SH-SY5Y (cell line): ENCODE data around the gene IL25.

Experiments
- GATA2 ChIP-seq: IDR thresholded peaks from 2 replicates; pipeline ENCODE4 v1.6.1; 2011; ENCODE audit warnings: mild to moderate bottlenecking, low read depth, low read length
- GATA3 ChIP-seq: IDR thresholded peaks from 2 replicates; pipeline ENCODE4 v1.6.1; 2011; ENCODE audit warnings: low read depth, mild to moderate bottlenecking, low read length, moderate library complexity

The IL25 gene

DNA sequence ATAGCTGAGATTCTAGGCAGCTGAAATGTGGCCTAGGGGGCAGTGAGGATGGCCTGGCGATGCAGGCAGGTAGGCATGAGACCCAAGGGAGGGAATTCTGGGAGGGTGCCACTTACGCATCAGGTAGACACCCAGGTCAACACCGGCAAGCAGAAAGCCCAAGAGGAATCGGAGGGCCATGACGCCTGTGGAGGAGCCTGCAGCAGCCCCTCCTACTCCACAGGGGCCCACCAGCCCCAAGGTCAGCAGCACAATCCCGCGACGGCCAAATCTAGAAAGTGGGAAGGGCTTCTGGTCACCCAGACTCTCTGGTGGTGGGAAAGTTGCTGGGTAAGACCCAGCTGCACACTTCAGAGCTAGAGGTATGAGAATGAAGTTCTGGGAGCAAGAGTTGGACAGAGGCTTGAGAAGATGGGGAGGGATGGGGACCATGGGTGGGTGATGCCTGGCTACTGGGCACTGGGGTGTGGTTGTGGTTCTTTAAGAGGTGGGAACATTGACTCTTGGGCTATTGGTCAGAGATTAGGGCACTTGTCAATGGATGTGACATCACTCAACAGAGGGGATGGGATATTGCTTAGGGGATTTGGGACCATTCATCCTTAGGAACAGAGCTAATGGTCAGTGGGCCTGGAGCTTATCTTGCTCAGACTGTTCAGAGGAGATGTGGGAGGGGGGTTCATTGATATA, 23.3 kb upstream of the IL25 start:
- TF ChIP-seq GATA3: no peak

DNA sequence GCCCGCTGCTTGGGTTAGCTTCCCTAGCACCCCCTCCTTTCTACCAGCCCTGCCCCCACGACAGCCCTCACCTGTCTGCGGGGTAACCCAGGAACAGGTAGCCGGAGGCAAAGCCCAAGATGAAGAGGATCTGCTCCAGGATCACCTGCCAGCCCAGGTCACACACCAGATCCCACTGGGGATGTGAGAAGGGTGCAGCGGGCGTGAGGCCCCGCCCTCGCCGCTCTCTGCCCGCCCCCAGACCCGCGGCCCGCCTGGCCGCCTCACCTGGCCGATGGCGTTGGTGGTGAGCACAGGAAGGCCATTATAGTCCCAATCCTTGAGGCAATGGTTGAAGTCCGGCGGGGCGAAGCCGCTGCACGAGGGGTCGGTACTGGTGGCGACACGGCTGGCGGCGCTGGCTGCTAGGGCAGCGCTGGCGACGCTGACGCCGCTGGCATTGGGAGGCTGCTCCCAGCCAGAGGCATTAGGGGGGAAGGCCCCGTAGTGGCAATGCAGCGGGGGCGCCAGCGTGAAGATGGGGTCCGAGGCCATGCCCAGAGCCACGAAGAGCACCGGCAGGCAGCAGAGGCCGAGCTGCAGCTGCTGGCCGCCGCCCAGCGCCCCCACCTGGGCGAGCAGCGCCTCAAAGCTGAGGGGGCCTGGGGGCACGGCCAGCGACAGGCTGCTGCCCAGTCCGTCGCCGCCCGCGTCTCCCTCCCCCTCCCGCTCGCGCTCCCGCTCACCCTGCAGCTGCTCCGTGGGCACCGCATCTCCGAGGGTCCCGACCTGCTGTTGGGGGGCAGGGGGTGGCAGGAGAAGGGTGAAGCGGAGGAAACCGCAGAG, 20.7 kb upstream of the IL25 start:
- no peak for TF ChIP-seq GATA2
- no peak for TF ChIP-seq GATA3

DNA sequence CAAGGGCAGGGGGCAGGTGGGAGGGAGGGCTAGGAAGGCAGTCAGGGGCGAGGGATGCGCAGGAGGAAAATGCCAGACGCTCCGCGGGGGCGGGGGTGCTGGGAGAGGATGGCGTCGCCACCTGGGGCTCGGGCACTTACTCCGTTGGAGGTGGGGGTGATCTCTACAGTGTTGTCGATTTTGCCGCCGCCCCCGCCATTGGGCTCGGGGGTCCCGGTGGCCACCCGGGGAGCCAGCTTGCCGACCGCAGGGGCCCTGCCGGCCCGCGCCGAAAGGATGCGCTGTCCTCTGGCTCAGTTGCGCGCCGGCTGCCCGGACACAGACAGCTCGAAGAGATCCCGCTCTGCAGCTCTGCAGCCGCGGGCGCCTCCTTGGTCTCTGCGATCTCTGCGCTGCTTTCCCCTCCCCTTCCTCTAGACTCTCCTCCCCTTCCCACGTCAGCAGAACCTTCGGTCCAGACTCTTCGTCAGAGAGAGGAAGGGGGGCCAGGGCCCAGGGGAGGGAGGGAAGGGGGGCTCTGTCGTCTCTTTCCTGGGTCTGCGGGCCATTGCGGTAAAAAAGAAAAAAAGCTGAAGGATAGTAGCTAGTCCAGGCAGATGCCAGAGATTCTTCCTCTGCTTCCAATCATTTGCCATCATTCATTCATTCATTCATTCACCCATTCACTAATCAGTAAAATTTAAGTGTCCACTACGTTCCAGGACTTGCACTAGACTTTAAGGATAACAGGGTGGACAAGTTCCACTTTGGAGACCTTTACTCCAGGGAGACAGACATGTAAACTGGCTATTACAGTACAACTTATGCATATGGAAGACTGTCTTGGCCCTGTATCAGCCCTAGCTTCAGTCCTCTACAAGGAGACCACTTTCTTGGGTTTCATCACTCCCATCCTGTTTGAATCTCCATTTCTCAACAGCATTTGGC, 19.8 kb upstream of the IL25 start, which contains the start of gene SLC22A17:
Gene SLC22A17, minus strand, starts transcription at position 382 of the 927 bp plus-strand sequence.
- TF ChIP-seq GATA2: no peak
- TF ChIP-seq GATA3: no peak

DNA sequence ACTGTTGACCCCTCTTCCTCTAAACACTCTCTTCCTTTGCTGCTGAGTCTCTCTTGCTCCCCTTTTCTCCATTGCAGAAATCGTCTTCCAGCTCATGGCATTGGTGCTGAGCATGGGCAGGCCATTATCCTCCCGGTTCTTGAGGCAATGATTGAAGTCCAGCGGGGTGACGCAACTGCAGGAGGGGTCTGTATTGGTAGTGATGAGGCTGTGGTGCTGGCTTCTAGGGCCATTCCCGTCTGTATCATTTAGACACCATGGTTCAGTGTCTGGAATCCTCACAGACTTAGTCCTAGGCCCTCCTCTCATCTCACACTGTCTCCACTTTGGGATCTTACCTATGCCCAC, 19.2 kb upstream of the IL25 start:
- TF ChIP-seq GATA2 (no peak), GATA3 (no peak)

DNA sequence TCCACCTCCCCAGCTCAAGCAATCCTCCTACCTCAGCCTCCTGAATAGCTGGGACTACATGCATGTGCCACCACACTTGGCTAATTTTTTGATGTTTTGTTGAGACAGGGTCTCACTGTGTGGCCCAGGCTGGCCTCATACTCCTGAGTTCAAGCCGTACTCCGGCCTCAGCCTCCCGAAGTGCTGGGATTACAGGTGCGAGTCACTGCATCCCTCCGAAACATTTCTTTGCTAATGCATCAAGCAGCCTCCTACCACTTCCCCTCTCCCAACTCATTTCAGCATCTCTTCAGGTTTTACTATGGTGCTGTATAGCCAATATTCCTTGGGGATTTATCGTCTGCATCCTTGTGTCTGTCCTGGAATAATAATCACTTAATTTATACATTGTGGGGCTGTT, 17.6 kb upstream of the IL25 start:
- TF ChIP-seq GATA2: no peak
- TF ChIP-seq GATA3: no peak

DNA sequence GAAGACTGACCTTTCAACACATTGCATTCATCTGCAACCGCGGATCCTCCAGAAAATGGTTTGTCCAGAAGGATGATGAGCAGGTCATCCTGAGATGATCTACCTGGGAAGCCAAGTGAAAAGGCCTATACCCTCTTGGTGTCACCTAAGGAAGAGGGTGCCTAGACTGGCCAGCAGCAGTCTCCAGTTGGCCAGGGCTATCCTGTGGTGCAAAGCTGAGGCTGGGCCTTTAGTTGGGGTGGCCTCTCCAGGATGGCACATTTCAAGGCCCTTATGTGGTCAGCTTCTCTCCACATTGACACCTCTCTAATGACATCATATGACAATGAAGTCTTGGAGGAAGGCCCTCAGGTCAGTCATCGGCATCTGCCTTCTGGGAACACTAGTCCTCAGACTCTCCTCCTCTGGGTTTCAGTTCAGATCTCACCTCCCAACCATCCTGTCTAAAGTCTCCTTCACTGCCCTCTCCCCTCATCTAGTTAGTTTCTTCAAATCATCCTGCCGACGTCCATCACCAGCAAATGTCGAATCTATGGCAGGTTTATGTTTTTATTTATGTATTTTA, 16.7 kb upstream of the IL25 start:
- TF ChIP-seq GATA3: no peak
- TF ChIP-seq GATA2: no peak

DNA sequence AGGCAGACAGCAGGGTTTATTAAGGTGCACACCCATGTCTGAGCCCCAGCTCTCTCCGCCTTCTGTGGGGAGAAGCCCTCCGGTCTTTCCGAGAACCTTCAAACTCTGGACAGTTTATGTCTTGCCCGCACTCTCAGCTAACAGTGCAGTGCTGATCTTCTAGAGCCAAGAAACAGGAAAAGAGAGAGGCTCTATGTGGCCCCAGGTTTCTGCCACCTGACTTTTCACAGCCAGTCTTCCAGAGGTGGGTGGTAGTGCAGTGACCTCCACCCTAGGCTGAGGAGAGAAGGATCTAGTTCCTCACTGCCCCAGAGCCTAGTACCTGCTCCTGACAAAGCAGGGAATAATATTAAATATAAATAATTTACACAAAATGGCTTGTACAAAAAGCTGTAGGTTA, 15.9 kb upstream of the IL25 start:
- TF ChIP-seq GATA2 (no peak), GATA3 (no peak)

DNA sequence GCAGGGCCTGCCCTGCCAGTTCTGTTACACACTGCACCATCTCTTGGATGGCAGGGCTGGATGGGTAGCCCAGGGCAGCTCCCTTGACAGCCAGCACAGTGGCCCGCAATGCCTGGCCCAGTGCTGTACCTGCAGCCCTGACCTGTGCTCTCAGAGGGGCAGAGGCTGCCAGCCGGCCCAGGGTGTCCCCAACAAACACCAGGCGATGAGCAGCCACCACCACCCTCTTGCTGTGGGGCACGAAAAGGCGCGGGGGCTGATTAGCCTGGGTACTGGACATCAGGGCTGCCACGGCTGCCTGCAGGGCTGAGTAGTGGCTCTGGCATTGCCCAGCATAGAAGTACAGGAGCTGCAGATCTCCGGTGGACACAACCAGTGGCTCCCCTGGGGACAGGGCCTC, 15.3 kb upstream of the IL25 start:
- TF ChIP-seq GATA2: no peak
- TF ChIP-seq GATA3: no peak

DNA sequence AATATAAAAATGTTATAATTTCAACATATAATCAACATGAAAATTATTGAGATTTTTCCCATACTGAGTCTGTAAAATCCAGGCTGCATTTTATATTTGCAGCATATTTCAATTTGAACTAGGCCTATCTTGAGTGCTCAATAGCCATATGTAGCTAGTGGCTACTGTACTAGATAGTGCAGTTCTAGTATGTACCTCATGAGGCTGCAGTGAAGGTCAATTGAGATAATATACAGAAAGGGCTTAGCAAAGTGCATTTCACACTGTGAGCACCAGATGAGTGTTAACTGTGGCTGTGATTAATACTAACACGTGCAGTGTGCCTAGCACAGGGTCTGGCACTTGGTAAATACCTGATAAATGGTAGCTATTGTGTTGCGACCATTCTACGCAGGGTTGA, 14.6 kb upstream of the IL25 start:
- no peak for TF ChIP-seq GATA3
- TF ChIP-seq GATA2: no peak

DNA sequence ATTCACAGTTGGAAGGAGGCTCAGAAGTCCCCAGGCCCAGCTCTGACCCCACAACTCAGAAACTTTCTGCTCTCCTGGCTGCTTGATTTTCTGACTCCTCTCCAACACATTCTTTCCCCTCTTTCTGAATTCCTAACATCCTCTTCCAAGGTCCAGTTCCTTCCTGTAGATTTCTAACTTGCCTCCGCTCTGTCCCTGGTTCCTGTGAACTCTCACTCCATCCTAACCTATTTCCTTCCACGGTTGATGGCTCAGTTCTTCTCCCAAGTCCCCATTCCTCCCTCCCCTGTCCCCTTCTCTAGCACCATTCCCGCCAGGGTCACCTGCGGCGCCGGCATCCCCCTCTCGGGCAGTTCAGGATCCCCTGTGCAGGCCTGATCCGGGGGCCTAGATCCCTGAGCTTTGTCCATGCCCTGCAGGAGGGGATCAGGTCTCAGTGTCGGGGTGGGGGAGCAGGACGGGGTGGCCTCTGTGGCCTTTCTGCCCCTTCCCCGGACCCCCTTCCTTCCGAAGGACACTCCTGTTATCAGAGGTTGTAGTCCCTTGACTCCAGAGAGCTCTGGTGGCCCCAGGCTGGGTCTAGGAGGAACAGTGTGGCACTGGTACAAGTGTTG, 13.9 kb upstream of the IL25 start:
- TF ChIP-seq GATA2 (no peak), GATA3 (no peak)

DNA sequence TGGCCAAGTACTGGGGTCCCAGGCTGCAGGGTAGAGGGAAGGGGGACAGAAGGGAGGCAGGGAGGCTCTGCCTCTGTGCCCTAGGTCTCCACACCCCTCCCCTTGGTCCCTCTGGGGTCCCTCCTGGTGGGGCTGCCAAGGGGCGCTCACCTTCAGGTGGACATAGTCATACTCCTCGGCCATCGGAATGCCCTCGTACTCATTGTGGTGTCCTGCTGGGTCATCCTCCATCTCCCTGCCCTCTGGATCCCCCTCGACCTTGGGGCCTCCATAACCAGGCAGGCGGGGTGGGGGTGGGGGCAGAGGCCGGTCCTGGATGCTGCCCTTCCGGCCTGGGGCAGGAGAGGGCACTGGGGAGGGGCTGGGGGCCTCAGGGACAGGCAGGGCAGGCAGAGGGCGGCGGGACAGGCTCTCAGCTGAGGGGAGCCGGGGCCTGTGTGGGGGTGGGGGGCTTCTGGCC, 13.4 kb upstream of the IL25 start:
- TF ChIP-seq GATA3: no peak
- no peak for TF ChIP-seq GATA2

DNA sequence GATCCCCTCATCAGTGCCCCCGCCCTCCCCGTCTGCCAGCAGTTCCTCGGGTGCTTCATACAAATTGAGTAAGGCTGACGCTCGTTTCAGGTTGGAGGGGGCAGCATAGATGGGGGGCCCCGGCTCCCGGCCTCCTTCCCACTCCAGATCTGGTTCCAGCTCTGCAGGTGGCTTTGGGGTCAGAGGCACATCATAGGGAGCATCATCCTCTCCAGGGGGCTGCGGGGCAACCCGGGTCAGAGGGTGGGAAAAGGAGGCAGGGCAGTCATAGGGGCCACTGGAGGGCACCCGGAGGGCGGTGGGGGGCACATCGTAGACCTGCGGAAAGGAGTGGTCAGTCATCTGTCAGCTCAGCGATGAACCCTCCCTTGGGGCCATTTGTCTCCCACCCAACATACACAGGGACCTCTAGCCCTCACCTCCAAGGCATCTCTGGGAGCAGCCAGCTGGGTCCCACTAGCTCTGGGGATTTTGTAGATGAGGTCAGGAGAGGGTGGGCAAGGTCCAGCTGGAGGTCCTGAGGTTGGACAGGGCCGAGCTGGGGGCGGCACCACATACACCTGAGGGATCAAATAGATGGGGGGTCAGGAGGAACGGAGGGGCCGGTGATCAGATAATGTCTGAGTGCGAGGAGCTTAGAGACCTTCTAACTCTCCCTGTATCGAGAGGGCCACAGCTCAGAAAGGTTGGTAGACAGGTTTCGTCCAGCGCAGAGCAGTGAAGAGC, 12.7 kb upstream of the IL25 start:
- TF ChIP-seq GATA3 (no peak), GATA2 (no peak)

DNA sequence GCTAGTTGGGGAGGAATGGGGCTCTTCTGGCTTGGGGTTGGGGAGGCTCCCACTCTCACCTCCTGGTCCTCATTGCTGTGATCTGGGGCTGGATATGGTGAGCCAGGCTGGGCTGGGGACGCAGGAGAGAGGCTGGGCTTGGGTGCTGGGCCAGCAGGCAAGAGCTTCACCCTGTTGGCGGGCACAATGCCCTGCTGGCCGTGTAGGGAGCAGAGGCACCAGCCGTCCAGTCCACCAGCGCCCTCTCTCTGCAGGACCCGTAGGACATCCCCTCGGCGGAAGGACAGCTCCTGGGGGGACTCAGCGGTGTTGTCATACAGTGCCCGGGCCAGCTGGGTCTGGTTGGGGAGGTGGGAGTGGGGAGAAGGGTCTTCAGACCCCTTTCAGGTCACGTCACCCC, 12.1 kb upstream of the IL25 start:
- TF ChIP-seq GATA3 (no peak), GATA2 (no peak)

DNA sequence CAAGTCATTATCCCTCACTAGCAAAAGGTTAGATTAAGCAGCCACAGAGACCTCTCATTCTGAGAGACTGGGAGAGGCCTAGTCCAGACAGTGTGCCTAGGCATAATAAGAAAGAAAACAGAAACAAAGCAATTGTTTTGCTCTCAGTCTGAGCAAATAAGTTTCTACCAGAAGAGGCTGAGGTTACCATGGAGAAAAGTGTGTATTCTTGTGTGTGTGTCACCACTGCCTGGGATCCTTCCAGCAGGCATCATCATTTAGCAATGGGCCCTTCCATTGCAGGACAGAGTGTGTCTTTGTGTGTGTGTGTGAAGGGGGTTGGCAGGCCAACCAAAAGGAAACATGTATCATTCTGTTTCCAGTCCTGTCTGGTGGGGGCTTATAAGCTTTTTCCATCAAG, 11.3 kb upstream of the IL25 start:
- TF ChIP-seq GATA2 (no peak), GATA3 (no peak)
